Lung (tissue), 13 donors: ENCODE measurements around the gene CRYGN. TPM values are rescaled to one million over a fixed set of nuclear protein-coding genes. Genes with fewer than 3 reads are reported as not detected.

Source experiments
- ATAC-seq: fragments of 200-7000 bp; cut with Tn5 transposase; one replicate; pipeline ENCODE4 v1.9.1; 2020; ENCODE audit warnings: moderate number of reproducible peaks; ENCODE audit not compliant: insufficient read depth, low FRiP score
- DNase-seq, 3 donors: peaks; one replicate each; pipeline ENCODE4 v3.0.0-alpha.2; 2013 to 2017
- H3K27ac ChIP-seq, 2 donors: one replicate each; pipeline ENCODE4 v1.5.1; 2013; ENCODE audit warnings: mild to moderate bottlenecking in 2 of 2, moderate library complexity in 2 of 2, control low read depth in 1 of 2, inconsistent platforms in 1 of 2, low read depth in 1 of 2, low read length in 1 of 2
- H3K27me3 ChIP-seq, 3 donors: one replicate each; pipeline ENCODE4 v1.5.1; 2013; ENCODE audit warnings: low read length in 2 of 3; ENCODE audit not compliant: control insufficient read depth in 3 of 3, insufficient read depth in 3 of 3
- H3K36me3 ChIP-seq, 4 donors: one replicate each; pipeline ENCODE4 v1.5.1; 2013; ENCODE audit warnings: low read length in 4 of 4, mild to moderate bottlenecking in 1 of 4, moderate library complexity in 1 of 4; ENCODE audit not compliant: control insufficient read depth in 4 of 4, insufficient read depth in 4 of 4
- H3K4me1 ChIP-seq, 5 donors: one replicate each; pipeline ENCODE4 v1.5.1; 2013; ENCODE audit warnings: low read length in 5 of 5, mild to moderate bottlenecking in 2 of 5, moderate library complexity in 1 of 5; ENCODE audit not compliant: control insufficient read depth in 5 of 5, insufficient read depth in 5 of 5
- H3K4me3 ChIP-seq: one replicate; pipeline ENCODE4 v1.5.1; 2013; ENCODE audit warnings: mild to moderate bottlenecking, control low read depth, moderate library complexity
- H3K9ac ChIP-seq, 2 donors: one replicate each; pipeline ENCODE4 v1.5.1; 2013; ENCODE audit warnings: low read length in 2 of 2, control low read depth in 1 of 2; ENCODE audit not compliant: insufficient read depth in 1 of 2
- H3K9me3 ChIP-seq, 4 donors: one replicate each; pipeline ENCODE4 v1.5.1; 2013; ENCODE audit warnings: low read length in 3 of 4, mild to moderate bottlenecking in 1 of 4, moderate library complexity in 1 of 4; ENCODE audit not compliant: control insufficient read depth in 4 of 4, insufficient read depth in 3 of 4
- CTCF ChIP-seq: IDR thresholded peaks from 2 replicates; pipeline ENCODE4 v1.5.1; 2012; ENCODE audit warnings: mild to moderate bottlenecking; ENCODE audit errors: control extremely low read depth, extremely low read depth
- WGBS, 2 donors: extraction: QIAGEN DNeasy Blood & Tissue Kit; methylation state at CpG; one replicate each; pipeline ENCODE4 v1.1.7; 2013; 5-methylcytosine and 5-hydroxymethylcytosine counted together
- polyA plus RNA-seq, 2 donors: library from polyadenylated mRNA; stranded (reverse); fragments of 200-250 nt; gene quantifications; one replicate each; pipeline ENCODE4 v1.2.1, GENCODE V29; 2013
- small RNA-seq: library from RNA; depleted of rRNA; stranded (forward); fragments of <200 nt; gene quantifications from one replicate; pipeline ENCODE3, GENCODE V24; 2014; ENCODE audit warnings: low replicate concordance
- total RNA-seq, 2 donors: library from RNA; depleted of rRNA in 1 of 2; stranded (reverse); fragments of >200 nt in 1 of 2; gene quantifications; one replicate each; pipeline ENCODE4 v1.2.1, GENCODE V29; 2014 to 2021
- donor health status: control.
- donor health status: control.
- donor health status: Bipolar disorder and iron deficiency.
- donor health status: healthy.
- donor health status: DM: yes; HTN: yes; CAD: no.

CRYGN gene
- total and polyA plus RNA-seq, 4 donors = 0.07 to 0.34 (median 0.28) TPM; not detected in 1

GRCh38 chr7:151380199-151381097, 59.5 kb downstream of the CRYGN start:
- no peak overlapping the region for H3K27ac ChIP-seq
- WGBS, 2 donors = 80% methylated on average over 32 of the region's 32 CpGs
- H3K4me1 ChIP-seq = peaks cover 0 to 13% (median 7%) of the 10 kb centered on the region in 5 donors
- no peak for DNase-seq
- no peak overlapping the region for H3K9ac ChIP-seq
- H3K9me3 ChIP-seq = no peaks in the 10 kb centered on the region
- H3K4me3 ChIP-seq = no peak overlapping the region
- TF ChIP-seq CTCF = no peak
- peaks cover 2 to 31% (median 10%) of the 10 kb centered on the region in 4 donors for H3K36me3 ChIP-seq
- H3K27me3 ChIP-seq = peaks cover 0 to 12% (median 5%) of the 10 kb centered on the region in 3 donors
- ATAC-seq = no peak

GRCh38 chr7:151379534-151380198, 60.3 kb downstream of the CRYGN start:
- TF ChIP-seq CTCF = no peak
- no peak overlapping the region for H3K27ac ChIP-seq
- no peak overlapping the region for H3K9ac ChIP-seq
- no peak overlapping the region for H3K4me3 ChIP-seq
- peaks cover 0 to 12% (median 5%) of the 10 kb centered on the region in 3 donors for H3K27me3 ChIP-seq
- ATAC-seq (no peak), DNase-seq (no peak)
- 93 to 94% methylated on average over 25 of the region's 25 CpGs for WGBS, 2 donors
- H3K4me1 ChIP-seq = peaks cover 0 to 11% (median 7%) of the 10 kb centered on the region in 5 donors
- no peaks in the 10 kb centered on the region for H3K9me3 ChIP-seq
- peaks cover 2 to 34% (median 12%) of the 10 kb centered on the region in 4 donors for H3K36me3 ChIP-seq

GRCh38 chr7:151379193-151379520, 60.8 kb downstream of the CRYGN start:
- no peaks in the 10 kb centered on the region for H3K9me3 ChIP-seq
- peaks cover 2 to 38% (median 12%) of the 10 kb centered on the region in 4 donors for H3K36me3 ChIP-seq
- WGBS, 2 donors = 90 to 91% methylated on average over 6 of the region's 6 CpGs
- no peak for TF ChIP-seq CTCF
- DNase-seq = no peak
- peak; percentile 10 for ATAC-seq
- no peak overlapping the region for H3K27ac ChIP-seq
- peaks cover 0 to 12% (median 5%) of the 10 kb centered on the region in 3 donors for H3K27me3 ChIP-seq
- no peak overlapping the region for H3K4me3 ChIP-seq
- H3K9ac ChIP-seq = no peak overlapping the region
- H3K4me1 ChIP-seq = peaks cover 0 to 11% (median 7%) of the 10 kb centered on the region in 5 donors

Small RNA genes within 50 kb of the gene (small RNA-seq; reads per million reads assigned to genes)
- not detected for gene MIR3907
- gene RN7SL76P = not detected

Other genes with a start within 250 kb of the CRYGN start
- under 1 TPM in 1 of 2 donors, not detected in 1; 0.52 TPM for gene H2BK1, start 229.7 kb downstream of the CRYGN start, total RNA-seq
- not detected for gene H2BK1, start 229.7 kb downstream of the CRYGN start, polyA plus RNA-seq
- gene ABCF2, start 212.9 kb downstream of the CRYGN start, total RNA-seq = 10 to 100 TPM; 13.2 to 36.2 TPM
- 10 to 100 TPM; 15.4 to 36.3 TPM for gene ABCF2, start 212.9 kb downstream of the CRYGN start, polyA plus RNA-seq
- gene CHPF2, start 207.7 kb downstream of the CRYGN start, total RNA-seq = 10 to 100 TPM; 23.3 to 54.0 TPM
- 10 to 100 TPM; 33.8 to 36.2 TPM for gene CHPF2, start 207.7 kb downstream of the CRYGN start, polyA plus RNA-seq
- gene SMARCD3, start 191.4 kb downstream of the CRYGN start, total RNA-seq = 10 to 100 TPM; 37.5 to 70.9 TPM
- gene SMARCD3, start 191.4 kb downstream of the CRYGN start, polyA plus RNA-seq = 10 to 100 TPM; 40.3 to 62.5 TPM
- gene NUB1, start 98.3 kb downstream of the CRYGN start, total RNA-seq = 10 to 100 TPM; 39.1 to 47.4 TPM
- gene NUB1, start 98.3 kb downstream of the CRYGN start, polyA plus RNA-seq = 10 to 100 TPM; 22.6 to 30.1 TPM
- 10 to 100 TPM in 1 of 2 donors, 1 to 10 TPM in 1; 2.9 to 19.7 TPM for gene WDR86, start 30.1 kb downstream of the CRYGN start, total RNA-seq
- gene WDR86, start 30.1 kb downstream of the CRYGN start, polyA plus RNA-seq = 1 to 10 TPM in 1 of 2 donors, under 1 TPM in 1; 0.81 to 1.9 TPM
- gene RHEB, start 79.8 kb upstream of the CRYGN start, total RNA-seq = 10 to 100 TPM; 65.6 to 82.0 TPM
- 100 to 1,000 TPM in 1 of 2 donors, 10 to 100 TPM in 1; 85.6 to 117 TPM for gene RHEB, start 79.8 kb upstream of the CRYGN start, polyA plus RNA-seq